Effector memory CD8-positive, alpha-beta T cell (primary cell): ENCODE results near the gene ZNF205.

ENCODE experiments used
- ATAC-seq: fragments of 150-1000 bp; cut with Tn5 transposase; replicated peaks from 2 replicates; pipeline ENCODE4 v1.10.0; 2021; ENCODE audit warnings: mild to moderate bottlenecking, moderate library complexity
- DNase-seq, 3 experiments: peaks; one replicate each; pipeline ENCODE4 v3.0.0; 2021
- H3K27ac Mint-ChIP-seq, 2 donors: one replicate each; pipeline ENCODE4 v1.8.0; 2022; ENCODE audit warnings: mild to moderate bottlenecking in 2 of 2, mixed read lengths in 2 of 2, moderate library complexity in 2 of 2
- H3K27me3 Mint-ChIP-seq, 2 donors: one replicate each; pipeline ENCODE4 v1.8.0; 2022; ENCODE audit warnings: mixed read lengths in 2 of 2
- H3K36me3 Mint-ChIP-seq: one replicate; pipeline ENCODE4 v1.8.0; 2022; ENCODE audit warnings: mild to moderate bottlenecking, moderate library complexity, mixed read lengths; ENCODE audit not compliant: insufficient read depth
- H3K4me1 Mint-ChIP-seq, 2 donors: one replicate each; pipeline ENCODE4 v1.8.0; 2022; ENCODE audit warnings: low read depth in 2 of 2, mixed read lengths in 2 of 2
- H3K4me3 Mint-ChIP-seq, 2 donors: one replicate each; pipeline ENCODE4 v1.8.0; 2022; ENCODE audit warnings: mild to moderate bottlenecking in 2 of 2, mixed read lengths in 2 of 2, moderate library complexity in 2 of 2
- H3K9me3 Mint-ChIP-seq, 2 donors: one replicate each; pipeline ENCODE4 v1.8.0; 2022; ENCODE audit warnings: mixed read lengths in 2 of 2

ZNF205 gene

GRCh38 chr16:3088450-3088849 lies 23.9 kb upstream of the ZNF205 start:
- H3K27me3 Mint-ChIP-seq: no peaks in the 10 kb centered on the region
- H3K4me3 Mint-ChIP-seq: peak overlapping the region in 1 of 2 donors; percentile 48
- ATAC-seq (no peak), DNase-seq (no peak)
- H3K9me3 Mint-ChIP-seq: no peaks in the 10 kb centered on the region
- peak overlapping the region; percentile 29 to 86 for H3K27ac Mint-ChIP-seq
- peaks cover 26 to 27% of the 10 kb centered on the region in 2 donors for H3K4me1 Mint-ChIP-seq
- H3K36me3 Mint-ChIP-seq: peaks cover 9% of the 10 kb centered on the region

GRCh38 chr16:3088925-3089716 lies 23.3 kb upstream of the ZNF205 start:
- peaks cover 26 to 27% of the 10 kb centered on the region in 2 donors for H3K4me1 Mint-ChIP-seq
- peaks cover 6% of the 10 kb centered on the region for H3K36me3 Mint-ChIP-seq
- no peak for DNase-seq
- no peaks in the 10 kb centered on the region for H3K27me3 Mint-ChIP-seq
- H3K4me3 Mint-ChIP-seq: no peak overlapping the region
- H3K27ac Mint-ChIP-seq: no peak overlapping the region
- no peak for ATAC-seq
- H3K9me3 Mint-ChIP-seq: no peaks in the 10 kb centered on the region

GRCh38 chr16:3089717-3090592 lies 22.4 kb upstream of the ZNF205 start:
- H3K27ac Mint-ChIP-seq: no peak overlapping the region
- H3K27me3 Mint-ChIP-seq: no peaks in the 10 kb centered on the region
- peaks cover 6% of the 10 kb centered on the region for H3K36me3 Mint-ChIP-seq
- peaks cover 27 to 31% of the 10 kb centered on the region in 2 donors for H3K4me1 Mint-ChIP-seq
- H3K9me3 Mint-ChIP-seq: no peaks in the 10 kb centered on the region
- DNase-seq (no peak), ATAC-seq (no peak)
- H3K4me3 Mint-ChIP-seq: no peak overlapping the region

GRCh38 chr16:3091551-3091950 lies 20.8 kb upstream of the ZNF205 start:
- no peaks in the 10 kb centered on the region for H3K27me3 Mint-ChIP-seq
- ATAC-seq: no peak
- H3K27ac Mint-ChIP-seq: peak overlapping the region; percentile 29 to 83
- H3K9me3 Mint-ChIP-seq: no peaks in the 10 kb centered on the region
- DNase-seq: no peak
- H3K4me1 Mint-ChIP-seq: peaks cover 28% of the 10 kb centered on the region in 2 donors
- H3K4me3 Mint-ChIP-seq: no peak overlapping the region
- peaks cover 11% of the 10 kb centered on the region for H3K36me3 Mint-ChIP-seq

GRCh38 chr16:3092501-3092941 lies 19.9 kb upstream of the ZNF205 start:
- DNase-seq (no peak), ATAC-seq (no peak)
- Mint-ChIP-seq H3K36me3 (peaks cover 13% of the 10 kb centered on the region), H3K4me1 (peaks cover 25 to 26% of the 10 kb centered on the region in 2 donors), H3K27ac (no peak overlapping the region), H3K9me3 (no peaks in the 10 kb centered on the region), H3K27me3 (no peaks in the 10 kb centered on the region), H3K4me3 (no peak overlapping the region)

- no peaks in the 10 kb centered on the region for H3K9me3 Mint-ChIP-seq
- ATAC-seq (peak; percentile 56), DNase-seq (peak; percentile 57 to 67 (median 62))
- H3K27ac Mint-ChIP-seq: peak overlapping the region in 1 of 2 donors; percentile 51
- H3K4me3 Mint-ChIP-seq: peak overlapping the region; percentile 42 to 61
- H3K36me3 Mint-ChIP-seq: peaks cover 13% of the 10 kb centered on the region
- H3K27me3 Mint-ChIP-seq: no peaks in the 10 kb centered on the region
- peaks cover 17 to 18% of the 10 kb centered on the region in 2 donors for H3K4me1 Mint-ChIP-seq
Observed at GRCh38 chr16:3094289-3095027, 17.9 kb upstream of the ZNF205 start.

GRCh38 chr16:3095869-3096268 lies 16.5 kb upstream of the ZNF205 start:
- DNase-seq (peak; percentile 43 to 58 (median 54)), ATAC-seq (peak; percentile 76)
- H3K4me3 Mint-ChIP-seq: peak overlapping the region in 1 of 2 donors; percentile 61

GRCh38 chr16:3096362-3096761 lies 16.0 kb upstream of the ZNF205 start:
- H3K27me3 Mint-ChIP-seq: no peaks in the 10 kb centered on the region
- no peak for ATAC-seq
- H3K27ac Mint-ChIP-seq: peak overlapping the region; percentile 17 to 56
- H3K36me3 Mint-ChIP-seq: peaks cover 21% of the 10 kb centered on the region
- H3K4me3 Mint-ChIP-seq: no peak overlapping the region
- DNase-seq: no peak
- no peaks in the 10 kb centered on the region for H3K9me3 Mint-ChIP-seq
- peaks cover 26 to 31% of the 10 kb centered on the region in 2 donors for H3K4me1 Mint-ChIP-seq

More at GRCh38 chr16:3095869-3096268, 16.5 kb upstream of the ZNF205 start:
- Mint-ChIP-seq H3K4me1 (peaks cover 26% of the 10 kb centered on the region in 2 donors), H3K27me3 (no peaks in the 10 kb centered on the region), H3K36me3 (peaks cover 21% of the 10 kb centered on the region), H3K27ac (peak overlapping the region; percentile 17 to 56), H3K9me3 (no peaks in the 10 kb centered on the region)

GRCh38 chr16:3097266-3097665 lies 15.1 kb upstream of the ZNF205 start:
- no peak for DNase-seq
- Mint-ChIP-seq H3K27me3 (no peaks in the 10 kb centered on the region), H3K4me3 (no peak overlapping the region), H3K36me3 (peaks cover 27% of the 10 kb centered on the region), H3K27ac (peak overlapping the region in 1 of 2 donors; percentile 44), H3K4me1 (peaks cover 30 to 38% of the 10 kb centered on the region in 2 donors), H3K9me3 (no peaks in the 10 kb centered on the region)
- no peak for ATAC-seq

GRCh38 chr16:3098459-3099394 lies 13.7 kb upstream of the ZNF205 start, which contains the start of gene ZSCAN10:
Gene ZSCAN10 (minus strand): TSS chr16:3099294. CDS start chr16:3092937, 6,357 bp downstream.
- Mint-ChIP-seq H3K4me3 (peak within 1 kb of the TSS; percentile 60 to 81), H3K36me3 (peaks cover 27% of the 10 kb centered on the region), H3K4me1 (peaks cover 30 to 39% of the 10 kb centered on the region in 2 donors), H3K27me3 (no peaks in the 10 kb centered on the region), H3K9me3 (no peaks in the 10 kb centered on the region), H3K27ac (peak within 1 kb of the TSS in 1 of 2 donors; percentile 78)
- no peak for ATAC-seq
- DNase-seq: no peak

- H3K4me1 Mint-ChIP-seq: peaks cover 30 to 38% of the 10 kb centered on the region in 2 donors
- ATAC-seq (no peak), DNase-seq (no peak)
- peaks cover 27% of the 10 kb centered on the region for H3K36me3 Mint-ChIP-seq
- H3K9me3 Mint-ChIP-seq: no peaks in the 10 kb centered on the region
- H3K4me3 Mint-ChIP-seq: peak overlapping the region in 1 of 2 donors; percentile 60
- H3K27ac Mint-ChIP-seq: no peak overlapping the region
- no peaks in the 10 kb centered on the region for H3K27me3 Mint-ChIP-seq
Observed at GRCh38 chr16:3099395-3099731, 13.0 kb upstream of the ZNF205 start.
